SK-N-SH treated with all-trans-retinoic acid at 6 μM for 48 hours (cell line): Measurements from ENCODE around the gene GALNT12.

Experiments
- ATAC-seq: fragments of 200-7000 bp; cut with Tn5 transposase; 3 replicates; pipeline ENCODE4 v1.9.1; 2020; ENCODE audit warnings: mild to moderate bottlenecking, moderate library complexity
- ARNTL ChIP-seq: fragments of 450-650 bp; formaldehyde crosslinking; IDR thresholded peaks from 2 replicates; pipeline ENCODE4 v1.5.0; 2020; ENCODE audit warnings: low read depth, mild to moderate bottlenecking, moderate library complexity, borderline replicate concordance
- BACH2 ChIP-seq: fragments of 250-450 bp; sonication (Bioruptor Pico); IDR thresholded peaks from 2 replicates; pipeline ENCODE4 v1.9.0; 2021; ENCODE audit warnings: mild to moderate bottlenecking, borderline replicate concordance
- CSDC2 ChIP-seq: fragments of 250-450 bp; sonication (Bioruptor Pico); IDR thresholded peaks from 2 replicates; pipeline ENCODE4 v1.5.0; 2020; ENCODE audit warnings: mild to moderate bottlenecking, moderate library complexity
- ESRRG ChIP-seq: fragments of 250-450 bp; sonication (Bioruptor Pico); IDR thresholded peaks from 2 replicates; pipeline ENCODE4 v1.6.1; 2021; ENCODE audit warnings: mild to moderate bottlenecking
- GLIS3 ChIP-seq: fragments of 250-450 bp; sonication (Bioruptor Pico); IDR thresholded peaks from 2 replicates; pipeline ENCODE4 v1.5.0; 2020; ENCODE audit warnings: mild to moderate bottlenecking, moderate library complexity
- ISL1 ChIP-seq: fragments of 250-450 bp; sonication (Bioruptor Pico); IDR thresholded peaks from 2 replicates; pipeline ENCODE4 v2.1.2; 2022; ENCODE audit warnings: mild to moderate bottlenecking, moderate library complexity
- OSR1 ChIP-seq: fragments of 250-450 bp; sonication (Bioruptor Pico); IDR thresholded peaks from 2 replicates; pipeline ENCODE4 v1.8.0; 2022; ENCODE audit warnings: moderate library complexity, mild to moderate bottlenecking, inconsistent platforms
- PPARA ChIP-seq: fragments of 250-450 bp; sonication (Bioruptor Pico); IDR thresholded peaks from 2 replicates; pipeline ENCODE4 v1.5.0; 2020; ENCODE audit warnings: mild to moderate bottlenecking, borderline replicate concordance
- RARB ChIP-seq: fragments of 250-450 bp; sonication (Bioruptor Pico); IDR thresholded peaks from 2 replicates; pipeline ENCODE4 v1.8.0; 2021; ENCODE audit warnings: mild to moderate bottlenecking, moderate library complexity
- SNAI2 ChIP-seq: fragments of 250-450 bp; sonication (Bioruptor Pico); IDR thresholded peaks from 2 replicates; pipeline ENCODE4 v1.5.0; 2020; ENCODE audit warnings: mild to moderate bottlenecking, moderate library complexity
- TOX ChIP-seq: fragments of 250-450 bp; sonication (Bioruptor Pico); IDR thresholded peaks from 2 replicates; pipeline ENCODE4 v1.8.0; 2021; ENCODE audit warnings: mild to moderate bottlenecking, moderate library complexity, borderline replicate concordance
- ZC3H10 ChIP-seq: fragments of 250-450 bp; sonication (Bioruptor Pico); IDR thresholded peaks from 2 replicates; pipeline ENCODE4 v1.5.1; 2021; ENCODE audit warnings: mild to moderate bottlenecking, moderate library complexity
- ZFP30 ChIP-seq: fragments of 450-650 bp; formaldehyde crosslinking; IDR thresholded peaks from 2 replicates; pipeline ENCODE4 v1.5.0; 2022; ENCODE audit warnings: mild to moderate bottlenecking, moderate library complexity
- ZNF565 ChIP-seq: fragments of 450-650 bp; formaldehyde crosslinking; conservative IDR thresholded peaks from 2 replicates; pipeline ENCODE4 v1.5.0; 2020; ENCODE audit warnings: low read depth, mild to moderate bottlenecking, moderate library complexity
- ZNF8 ChIP-seq: fragments of 450-650 bp; formaldehyde crosslinking; IDR thresholded peaks from 2 replicates; pipeline ENCODE4 v1.5.0; 2020; ENCODE audit warnings: mild to moderate bottlenecking, moderate library complexity
- TF ChIP-seq, protein P1 (sequence below): fragments of 250-450 bp; sonication (Bioruptor Pico); IDR thresholded peaks from 2 replicates; pipeline ENCODE4 v1.5.0; 2020; ENCODE audit warnings: mild to moderate bottlenecking, moderate library complexity
- TF ChIP-seq, protein P2 (sequence below): fragments of 250-450 bp; sonication (Bioruptor Pico); IDR thresholded peaks from 2 replicates; pipeline ENCODE4 v1.5.1; 2020; ENCODE audit warnings: low read depth, mild to moderate bottlenecking, moderate library complexity
- TF ChIP-seq, protein P3 (sequence below): fragments of 250-450 bp; sonication (Bioruptor Pico); IDR thresholded peaks from 2 replicates; pipeline ENCODE4 v1.8.0; 2020; ENCODE audit warnings: mild to moderate bottlenecking, moderate library complexity, borderline replicate concordance
- TF ChIP-seq, protein P4 (sequence below): fragments of 250-450 bp; sonication (Bioruptor Pico); IDR thresholded peaks from 2 replicates; pipeline ENCODE4 v1.8.0; 2021; ENCODE audit warnings: low read depth, mild to moderate bottlenecking, moderate library complexity, borderline replicate concordance

GALNT12 gene

DNA sequence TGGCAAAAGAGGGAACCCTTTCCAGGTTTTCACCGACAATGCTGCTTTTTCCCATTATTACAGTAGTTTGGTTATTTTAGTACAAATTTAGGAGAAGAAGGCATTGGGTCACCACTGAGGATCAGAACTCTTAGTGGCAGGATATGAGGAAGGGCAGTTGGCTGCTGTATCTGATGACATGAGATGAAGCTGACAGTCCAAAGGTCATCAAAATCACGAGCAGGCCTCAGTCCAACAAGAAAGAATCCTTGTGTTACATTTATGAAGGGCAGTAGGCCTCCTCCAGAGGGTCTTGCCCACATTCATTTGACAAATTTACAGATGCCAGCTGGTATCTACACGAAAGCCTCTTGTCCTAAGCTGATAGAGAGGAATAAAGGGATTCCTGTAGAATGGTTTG lies 86.7 kb downstream of the GALNT12 start:
- no peak for ATAC-seq
- no peak for TF ChIP-seq ZC3H10 (CRISPR knock-in tag)
- TF ChIP-seq BACH2 (CRISPR knock-in tag) = no peak
- no peak for TF ChIP-seq ARNTL (CRISPR knock-in tag)
- TF ChIP-seq, protein P1, sequence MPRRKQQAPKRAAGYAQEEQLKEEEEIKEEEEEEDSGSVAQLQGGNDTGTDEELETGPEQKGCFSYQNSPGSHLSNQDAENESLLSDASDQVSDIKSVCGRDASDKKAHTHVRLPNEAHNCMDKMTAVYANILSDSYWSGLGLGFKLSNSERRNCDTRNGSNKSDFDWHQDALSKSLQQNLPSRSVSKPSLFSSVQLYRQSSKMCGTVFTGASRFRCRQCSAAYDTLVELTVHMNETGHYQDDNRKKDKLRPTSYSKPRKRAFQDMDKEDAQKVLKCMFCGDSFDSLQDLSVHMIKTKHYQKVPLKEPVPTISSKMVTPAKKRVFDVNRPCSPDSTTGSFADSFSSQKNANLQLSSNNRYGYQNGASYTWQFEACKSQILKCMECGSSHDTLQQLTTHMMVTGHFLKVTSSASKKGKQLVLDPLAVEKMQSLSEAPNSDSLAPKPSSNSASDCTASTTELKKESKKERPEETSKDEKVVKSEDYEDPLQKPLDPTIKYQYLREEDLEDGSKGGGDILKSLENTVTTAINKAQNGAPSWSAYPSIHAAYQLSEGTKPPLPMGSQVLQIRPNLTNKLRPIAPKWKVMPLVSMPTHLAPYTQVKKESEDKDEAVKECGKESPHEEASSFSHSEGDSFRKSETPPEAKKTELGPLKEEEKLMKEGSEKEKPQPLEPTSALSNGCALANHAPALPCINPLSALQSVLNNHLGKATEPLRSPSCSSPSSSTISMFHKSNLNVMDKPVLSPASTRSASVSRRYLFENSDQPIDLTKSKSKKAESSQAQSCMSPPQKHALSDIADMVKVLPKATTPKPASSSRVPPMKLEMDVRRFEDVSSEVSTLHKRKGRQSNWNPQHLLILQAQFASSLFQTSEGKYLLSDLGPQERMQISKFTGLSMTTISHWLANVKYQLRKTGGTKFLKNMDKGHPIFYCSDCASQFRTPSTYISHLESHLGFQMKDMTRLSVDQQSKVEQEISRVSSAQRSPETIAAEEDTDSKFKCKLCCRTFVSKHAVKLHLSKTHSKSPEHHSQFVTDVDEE = no peak
- no peak for TF ChIP-seq CSDC2
- TF ChIP-seq, protein P2, sequence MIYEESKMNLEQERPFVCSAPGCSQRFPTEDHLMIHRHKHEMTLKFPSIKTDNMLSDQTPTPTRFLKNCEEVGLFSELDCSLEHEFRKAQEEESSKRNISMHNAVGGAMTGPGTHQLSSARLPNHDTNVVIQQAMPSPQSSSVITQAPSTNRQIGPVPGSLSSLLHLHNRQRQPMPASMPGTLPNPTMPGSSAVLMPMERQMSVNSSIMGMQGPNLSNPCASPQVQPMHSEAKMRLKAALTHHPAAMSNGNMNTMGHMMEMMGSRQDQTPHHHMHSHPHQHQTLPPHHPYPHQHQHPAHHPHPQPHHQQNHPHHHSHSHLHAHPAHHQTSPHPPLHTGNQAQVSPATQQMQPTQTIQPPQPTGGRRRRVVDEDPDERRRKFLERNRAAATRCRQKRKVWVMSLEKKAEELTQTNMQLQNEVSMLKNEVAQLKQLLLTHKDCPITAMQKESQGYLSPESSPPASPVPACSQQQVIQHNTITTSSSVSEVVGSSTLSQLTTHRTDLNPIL (CRISPR knock-in tag) = no peak
- no peak for TF ChIP-seq SNAI2 (CRISPR knock-in tag)
- no peak for TF ChIP-seq ZNF565 (CRISPR knock-in tag)
- no peak for TF ChIP-seq RARB (CRISPR knock-in tag)
- TF ChIP-seq ZFP30 (CRISPR knock-in tag) = no peak
- TF ChIP-seq, all 23 proteins: peak for 0

DNA sequence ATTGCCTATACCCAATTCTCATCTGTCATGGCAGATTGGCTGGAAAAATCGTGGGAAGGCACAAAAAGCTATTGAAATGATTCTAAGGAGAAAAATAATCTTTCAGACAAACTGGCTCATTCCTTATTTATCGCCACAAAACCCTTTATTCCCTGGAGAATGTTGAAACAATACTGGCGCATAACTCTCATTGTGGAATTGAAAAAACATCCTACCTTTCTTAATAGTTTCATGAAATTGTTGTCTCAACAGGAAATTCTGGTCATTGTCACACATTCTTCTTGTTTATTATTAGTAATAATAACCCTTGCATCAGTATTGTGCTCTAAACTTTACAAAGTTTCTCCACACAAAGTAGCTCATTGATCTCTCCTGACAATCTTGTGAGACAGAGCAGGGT lies 87.3 kb downstream of the GALNT12 start:
- ATAC-seq = no peak
- TF ChIP-seq ZFP30 (CRISPR knock-in tag) = no peak
- no peak for TF ChIP-seq ARNTL (CRISPR knock-in tag)
- no peak for TF ChIP-seq ESRRG (CRISPR knock-in tag)
- no peak for TF ChIP-seq PPARA
- TF ChIP-seq ISL1 (CRISPR knock-in tag) = no peak
- no peak for TF ChIP-seq GLIS3 (CRISPR knock-in tag)
- TF ChIP-seq ZNF8 = no peak
- TF ChIP-seq, protein P2 (CRISPR knock-in tag) = no peak
- TF ChIP-seq, protein P3, sequence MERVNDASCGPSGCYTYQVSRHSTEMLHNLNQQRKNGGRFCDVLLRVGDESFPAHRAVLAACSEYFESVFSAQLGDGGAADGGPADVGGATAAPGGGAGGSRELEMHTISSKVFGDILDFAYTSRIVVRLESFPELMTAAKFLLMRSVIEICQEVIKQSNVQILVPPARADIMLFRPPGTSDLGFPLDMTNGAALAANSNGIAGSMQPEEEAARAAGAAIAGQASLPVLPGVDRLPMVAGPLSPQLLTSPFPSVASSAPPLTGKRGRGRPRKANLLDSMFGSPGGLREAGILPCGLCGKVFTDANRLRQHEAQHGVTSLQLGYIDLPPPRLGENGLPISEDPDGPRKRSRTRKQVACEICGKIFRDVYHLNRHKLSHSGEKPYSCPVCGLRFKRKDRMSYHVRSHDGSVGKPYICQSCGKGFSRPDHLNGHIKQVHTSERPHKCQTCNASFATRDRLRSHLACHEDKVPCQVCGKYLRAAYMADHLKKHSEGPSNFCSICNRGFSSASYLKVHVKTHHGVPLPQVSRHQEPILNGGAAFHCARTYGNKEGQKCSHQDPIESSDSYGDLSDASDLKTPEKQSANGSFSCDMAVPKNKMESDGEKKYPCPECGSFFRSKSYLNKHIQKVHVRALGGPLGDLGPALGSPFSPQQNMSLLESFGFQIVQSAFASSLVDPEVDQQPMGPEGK = no peak
- no peak for TF ChIP-seq RARB (CRISPR knock-in tag)
- TF ChIP-seq, all 23 proteins: peak for 0

DNA sequence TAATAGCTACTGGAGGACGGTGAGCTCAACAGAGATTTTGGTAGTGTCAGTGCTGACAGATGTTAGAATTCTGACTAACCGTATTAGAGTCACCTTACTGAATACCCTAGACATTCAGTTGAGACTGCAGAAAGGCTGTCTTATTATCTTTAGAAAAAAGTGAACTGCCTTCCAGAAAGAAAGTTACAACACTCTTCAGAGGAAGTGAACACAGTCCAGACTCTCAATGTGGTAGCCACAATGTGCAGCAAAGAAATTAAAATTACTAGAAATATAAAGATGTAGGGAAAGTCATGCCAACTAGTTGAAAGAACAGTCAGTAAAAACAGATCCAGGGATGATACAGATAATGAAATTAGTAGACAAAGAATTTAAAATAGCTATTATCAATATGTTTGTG lies 89.2 kb downstream of the GALNT12 start:
- no peak for ATAC-seq
- TF ChIP-seq, protein P3 = no peak
- TF ChIP-seq RARB (CRISPR knock-in tag) = no peak
- TF ChIP-seq, protein P4, sequence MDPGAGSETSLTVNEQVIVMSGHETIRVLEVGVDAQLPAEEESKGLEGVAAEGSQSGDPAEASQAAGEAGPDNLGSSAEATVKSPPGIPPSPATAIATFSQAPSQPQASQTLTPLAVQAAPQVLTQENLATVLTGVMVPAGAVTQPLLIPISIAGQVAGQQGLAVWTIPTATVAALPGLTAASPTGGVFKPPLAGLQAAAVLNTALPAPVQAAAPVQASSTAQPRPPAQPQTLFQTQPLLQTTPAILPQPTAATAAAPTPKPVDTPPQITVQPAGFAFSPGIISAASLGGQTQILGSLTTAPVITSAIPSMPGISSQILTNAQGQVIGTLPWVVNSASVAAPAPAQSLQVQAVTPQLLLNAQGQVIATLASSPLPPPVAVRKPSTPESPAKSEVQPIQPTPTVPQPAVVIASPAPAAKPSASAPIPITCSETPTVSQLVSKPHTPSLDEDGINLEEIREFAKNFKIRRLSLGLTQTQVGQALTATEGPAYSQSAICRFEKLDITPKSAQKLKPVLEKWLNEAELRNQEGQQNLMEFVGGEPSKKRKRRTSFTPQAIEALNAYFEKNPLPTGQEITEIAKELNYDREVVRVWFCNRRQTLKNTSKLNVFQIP (CRISPR knock-in tag) = no peak
- TF ChIP-seq TOX = no peak
- TF ChIP-seq, all 23 proteins: peak for 0

DNA sequence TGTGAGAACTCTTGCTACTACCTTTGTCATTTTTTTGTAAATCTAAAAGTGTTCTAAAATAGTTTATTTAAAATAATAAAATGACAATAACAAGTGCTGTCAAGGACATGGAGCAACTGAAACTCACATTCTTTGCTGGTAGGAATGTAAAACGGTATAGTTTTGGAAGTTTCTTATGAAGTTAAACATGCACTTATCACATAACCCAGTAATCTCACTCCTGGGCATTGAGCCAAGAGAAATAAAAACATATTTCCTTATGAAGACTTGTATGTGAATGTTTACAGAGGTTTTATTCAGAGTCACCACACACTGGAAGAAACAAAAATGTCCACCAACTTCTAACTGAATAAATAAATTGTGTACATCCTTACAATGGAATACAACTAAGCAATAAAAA lies 90.3 kb downstream of the GALNT12 start:
- TF ChIP-seq, protein P2 (CRISPR knock-in tag) = no peak
- no peak for TF ChIP-seq BACH2 (CRISPR knock-in tag)
- TF ChIP-seq ZNF565 (CRISPR knock-in tag) = no peak
- no peak for TF ChIP-seq ARNTL (CRISPR knock-in tag)
- TF ChIP-seq OSR1 = no peak
- TF ChIP-seq ZC3H10 (CRISPR knock-in tag) = no peak
- no peak for TF ChIP-seq PPARA
- no peak for TF ChIP-seq TOX
- ATAC-seq = no peak
